SKM-1 treated with dmso at 0.1 percent for 144 hours (cell line): ENCODE data around the gene PRKAA2.
"Not testable (repeated sequence)": the region's sequence is repeated elsewhere in the genome, so short reads cannot be mapped to it uniquely, and the experiment has no call there.

Experiments used
- DNase-seq: peaks from one replicate; lab custom pipeline; 2025; ENCODE audit not compliant: unreplicated experiment; lab: John Stamatoyannopoulos, UW

The PRKAA2 gene

DNA sequence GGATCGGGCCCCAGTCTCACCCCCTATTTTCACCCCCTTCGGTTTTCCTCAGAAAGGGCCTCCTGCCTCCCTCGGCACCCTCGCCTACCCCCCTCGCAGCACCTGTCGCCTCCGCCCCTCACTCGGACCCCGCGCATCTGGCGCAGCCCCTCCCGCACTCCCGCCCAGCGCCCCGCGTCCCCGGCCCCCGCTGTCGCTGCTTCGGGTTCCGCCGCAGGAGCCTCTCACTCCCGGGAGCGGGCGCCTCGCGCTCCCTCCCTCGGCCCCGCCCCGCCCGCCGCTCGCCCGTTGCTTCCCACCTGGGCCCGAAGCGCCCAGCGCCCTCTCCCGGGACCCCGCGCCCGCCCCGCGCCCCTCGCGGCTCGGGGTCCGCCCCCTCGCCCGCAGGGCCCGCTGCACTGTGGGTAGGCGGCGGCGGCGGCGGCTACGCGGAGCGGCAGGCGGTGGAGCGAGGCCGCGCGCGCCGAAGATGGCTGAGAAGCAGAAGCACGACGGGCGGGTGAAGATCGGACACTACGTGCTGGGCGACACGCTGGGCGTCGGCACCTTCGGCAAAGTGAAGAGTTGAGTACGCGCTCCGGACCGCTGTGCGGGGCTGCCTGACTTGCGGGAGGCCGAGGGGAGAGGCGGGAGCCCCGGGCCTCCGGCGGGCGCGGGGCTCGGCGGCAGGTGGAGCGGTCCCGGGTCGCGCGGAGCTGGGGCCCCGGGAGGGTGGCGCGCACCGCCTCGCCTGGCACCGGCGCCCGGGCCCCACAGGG lies at the start of gene PRKAA2:
Gene PRKAA2 (plus strand): TSS at position 396 of the 758 bp plus-strand sequence. CDS start 74 bp downstream, at position 470.
- DNase-seq: no peak

DNA sequence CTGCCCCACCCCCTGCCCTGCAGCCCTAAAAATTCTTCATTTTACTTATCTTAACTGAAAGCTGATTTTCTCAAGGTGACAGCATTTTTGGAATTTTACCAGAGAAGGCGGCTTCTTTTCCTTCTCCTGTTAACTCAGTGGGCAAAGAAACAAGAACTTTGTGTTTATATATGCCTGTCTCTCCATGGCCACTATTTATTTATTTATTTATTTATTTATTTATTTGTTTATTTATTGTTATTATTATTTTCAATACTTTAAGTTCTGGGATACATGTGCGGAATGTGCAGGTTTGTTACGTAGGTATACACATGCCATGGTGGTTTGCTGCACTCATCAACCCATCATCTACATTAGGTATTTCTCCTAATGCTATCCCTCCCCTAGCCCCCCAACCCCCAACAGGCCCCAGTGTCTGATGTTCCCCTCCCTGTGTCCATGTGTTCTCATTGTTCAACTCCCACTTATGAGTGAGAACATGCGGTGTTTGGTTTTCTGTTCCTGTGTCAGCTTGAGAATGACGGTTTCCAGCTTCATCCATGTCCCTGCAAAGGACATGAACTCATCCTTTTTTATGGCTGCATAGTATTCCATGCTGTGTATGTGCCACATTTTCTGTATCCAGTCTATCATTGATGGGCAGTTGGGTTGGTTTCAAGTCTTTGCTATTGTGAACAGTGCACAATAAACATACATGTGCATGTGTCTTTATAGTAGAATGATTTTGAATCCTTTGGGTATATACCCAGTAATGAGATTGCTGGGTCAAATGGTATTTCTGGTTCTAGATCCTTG lies 49.5 kb upstream of the PRKAA2 start:
- DNase-seq: not testable (repeated sequence)

DNA sequence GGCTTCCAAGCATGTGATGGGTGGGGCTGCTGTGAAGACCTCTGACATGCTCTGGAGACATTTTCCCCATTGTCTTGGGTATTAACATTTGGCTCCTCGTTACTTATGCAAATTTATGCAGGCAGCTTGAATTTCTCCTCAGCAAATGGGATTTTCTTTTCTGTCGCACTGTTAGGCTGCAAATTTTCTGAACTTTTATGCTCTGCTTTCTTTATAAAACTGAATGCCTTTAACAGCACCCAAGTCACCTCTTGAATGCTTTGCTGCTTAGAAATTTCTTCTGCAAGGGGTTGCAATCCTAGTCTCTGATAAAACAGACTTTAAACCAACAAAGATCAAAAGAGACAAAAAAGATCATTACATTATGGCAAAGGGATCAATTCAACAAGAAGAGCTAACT lies 35.0 kb upstream of the PRKAA2 start:
- DNase-seq: not testable (repeated sequence)

DNA sequence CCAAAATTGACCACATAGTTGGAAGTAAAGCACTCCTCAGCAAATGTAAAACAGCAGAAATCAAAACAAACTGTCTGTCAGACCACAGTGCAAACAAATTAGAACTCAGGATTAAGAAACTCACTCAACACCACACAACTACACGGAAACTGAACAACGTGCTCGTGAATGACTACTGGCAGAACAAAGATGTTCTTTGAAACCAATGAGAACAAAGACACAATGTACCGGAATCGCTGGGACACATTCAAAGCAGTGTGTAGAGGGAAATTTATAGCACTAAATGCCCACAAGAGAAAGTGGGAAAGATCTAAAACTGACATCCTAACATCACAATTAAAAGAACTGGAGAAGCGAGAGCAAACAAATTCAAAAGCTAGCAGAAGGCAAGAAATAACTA lies 34.3 kb upstream of the PRKAA2 start:
- DNase-seq: not testable (repeated sequence)

DNA sequence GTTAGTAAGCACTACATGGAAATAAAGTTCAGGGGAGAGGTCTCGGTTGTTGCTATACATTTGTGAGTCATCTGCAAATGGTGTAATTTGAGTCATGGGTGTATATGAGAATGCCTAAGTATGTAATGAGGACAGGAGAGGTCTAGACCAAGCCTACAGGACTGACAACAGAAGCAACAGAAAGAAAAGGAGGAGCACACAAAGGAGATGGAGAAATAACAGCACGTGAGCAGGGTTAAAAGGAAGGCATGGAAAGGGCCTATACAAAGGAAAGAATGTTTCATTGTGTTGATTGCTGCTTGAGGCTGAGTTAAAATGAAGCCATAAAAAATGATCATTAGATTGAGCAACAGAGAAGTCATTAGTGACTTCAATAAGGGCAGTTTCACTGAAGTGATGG lies 28.0 kb upstream of the PRKAA2 start:
- DNase-seq: no peak

DNA sequence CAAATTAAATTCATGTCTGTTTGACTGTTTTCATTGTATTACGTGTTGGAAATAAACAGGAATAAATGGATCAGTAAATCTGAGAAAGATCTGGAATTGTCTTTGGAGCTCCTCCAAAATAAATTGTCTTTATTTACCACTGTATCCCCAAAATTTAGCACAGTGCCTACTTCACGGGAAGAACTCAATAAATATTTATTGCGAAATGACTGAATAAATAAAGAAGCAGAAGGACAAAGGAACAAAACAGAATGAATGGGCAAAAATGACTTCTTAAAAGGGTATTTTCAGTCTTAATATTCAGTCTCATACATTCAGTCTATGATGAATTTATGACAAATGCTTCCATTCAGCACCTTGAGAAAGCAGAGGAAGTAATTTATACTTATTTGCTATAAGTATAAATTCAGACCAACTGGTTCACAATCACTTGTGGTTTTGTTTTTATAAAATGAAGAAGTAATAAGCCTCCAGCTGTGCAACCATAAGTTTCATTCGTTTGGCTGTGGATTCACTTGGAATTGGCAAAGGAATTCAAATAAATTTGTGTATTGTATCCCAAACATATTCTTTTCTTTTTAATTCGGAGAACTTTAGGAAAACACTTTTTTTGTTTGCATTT lies 19.2 kb upstream of the PRKAA2 start:
- DNase-seq: no peak

DNA sequence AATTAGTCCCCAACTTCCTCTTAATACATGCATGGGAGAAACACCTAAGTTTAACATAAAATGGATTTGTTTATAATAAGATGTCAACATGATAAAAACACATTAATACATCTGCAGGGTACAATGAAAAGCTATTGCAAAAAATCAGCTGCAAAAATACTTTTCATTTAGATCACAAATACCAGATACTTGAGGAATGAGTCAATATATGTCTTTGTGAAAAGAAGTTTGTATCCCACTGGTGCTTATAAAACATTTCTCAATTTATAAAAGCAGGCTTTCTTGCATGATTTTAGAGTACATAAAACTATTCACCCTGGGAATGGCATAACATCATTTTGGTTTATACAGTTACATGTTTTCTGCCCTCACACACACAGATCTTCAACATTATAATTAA lies 18.6 kb upstream of the PRKAA2 start:
- DNase-seq: no peak

DNA sequence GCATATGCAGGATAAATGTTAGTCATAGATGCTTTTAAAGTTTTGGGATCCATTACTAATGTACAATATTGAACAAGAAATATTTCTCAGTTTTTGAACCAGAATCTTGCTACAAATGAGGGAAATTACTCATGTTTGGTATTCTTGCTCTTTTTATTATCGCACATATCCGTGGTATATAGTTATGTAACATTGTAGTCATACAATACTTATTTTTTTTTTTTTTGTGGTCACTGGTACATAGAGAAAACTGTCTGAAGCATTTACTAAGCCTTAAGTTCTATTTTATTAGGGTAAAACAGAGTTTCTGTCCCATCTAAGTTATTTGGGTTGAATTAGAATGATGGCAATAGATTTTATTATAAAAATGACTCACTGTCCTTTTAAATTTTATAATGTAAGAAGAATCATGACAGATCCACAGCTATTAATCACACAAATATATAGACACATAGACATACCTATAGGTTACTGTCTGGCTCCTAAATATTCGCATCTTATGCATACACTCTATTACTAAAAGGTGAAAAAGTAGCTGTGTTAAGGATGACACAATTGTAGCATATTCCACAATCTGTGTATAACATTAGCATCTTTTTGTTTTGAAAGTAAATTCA lies 18.0 kb upstream of the PRKAA2 start:
- no peak for DNase-seq

DNA sequence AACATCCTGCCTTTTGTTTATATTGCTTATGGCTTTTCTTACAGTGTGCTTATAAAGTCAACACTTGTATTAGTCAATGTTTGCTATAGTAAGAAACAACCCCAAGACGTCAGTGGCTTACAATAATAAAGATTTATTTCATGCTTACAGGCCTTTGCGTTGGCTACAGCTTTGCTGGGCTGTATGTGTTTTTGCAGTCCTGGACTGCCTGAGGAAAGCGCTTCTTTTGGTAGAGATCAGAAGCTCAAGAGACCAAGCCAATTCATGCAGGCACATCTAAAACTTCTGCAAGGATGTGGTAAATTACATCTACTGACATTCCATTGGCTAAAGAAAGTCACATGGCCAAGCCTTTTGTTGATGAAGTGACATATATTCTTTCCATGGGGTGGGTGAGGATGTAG lies 17.5 kb upstream of the PRKAA2 start:
- no peak for DNase-seq

DNA sequence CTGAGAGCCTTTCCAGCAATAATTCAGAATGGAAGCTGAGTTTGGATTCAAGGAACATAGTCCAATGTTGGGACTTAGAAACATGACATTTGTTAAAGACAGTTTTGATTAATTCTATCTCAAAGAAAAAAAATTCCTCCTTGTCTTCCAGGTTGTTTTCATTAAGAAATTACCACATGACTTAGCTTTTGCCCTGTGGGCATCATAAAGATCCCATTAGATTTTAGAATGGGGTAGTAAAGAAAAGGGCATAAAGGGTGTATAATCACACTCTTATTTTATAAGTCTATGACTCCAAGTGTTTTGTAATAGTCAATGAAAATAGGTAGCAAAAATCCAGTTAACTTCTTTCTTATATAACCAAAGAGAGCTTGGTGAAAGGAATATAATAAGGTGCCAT lies 14.3 kb upstream of the PRKAA2 start:
- no peak for DNase-seq

DNA sequence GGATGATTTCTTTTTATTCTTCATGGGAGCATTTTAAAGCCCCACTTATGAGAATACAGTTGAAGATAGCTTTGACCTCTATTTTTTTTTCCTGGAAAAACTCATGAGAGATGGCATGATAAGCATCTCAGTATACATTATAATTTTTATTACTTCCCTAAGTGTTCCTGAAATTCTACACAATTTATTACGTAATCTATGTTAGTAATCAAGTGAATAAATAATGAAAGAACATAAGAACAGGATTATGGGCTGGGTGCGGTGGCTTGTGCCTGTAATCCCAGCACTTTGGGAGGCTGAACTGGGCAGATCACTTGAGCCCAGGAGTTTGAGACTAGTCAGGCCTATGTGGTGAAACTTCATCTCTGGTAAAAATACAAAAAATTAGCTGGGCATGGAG lies 13.2 kb upstream of the PRKAA2 start:
- no peak for DNase-seq

DNA sequence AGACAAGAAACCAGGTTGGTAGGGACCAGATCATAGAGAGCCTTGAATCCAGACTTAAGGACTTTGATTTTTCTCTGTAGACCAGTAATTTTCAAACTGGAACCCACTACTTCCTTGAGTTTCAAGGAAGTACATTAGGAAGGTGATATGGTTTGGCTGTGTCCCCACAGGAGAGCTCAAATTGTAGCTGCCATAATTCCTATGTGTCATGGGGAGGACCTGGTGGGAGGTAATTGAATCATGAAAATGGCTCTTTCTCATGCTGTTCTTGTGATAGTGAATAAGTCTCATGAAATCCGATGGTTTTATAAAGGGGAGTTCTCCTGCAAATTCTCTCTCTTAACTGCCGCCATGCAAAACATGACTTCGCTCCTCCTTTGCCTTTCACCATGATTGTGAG lies 10.1 kb upstream of the PRKAA2 start:
- no peak for DNase-seq

DNA sequence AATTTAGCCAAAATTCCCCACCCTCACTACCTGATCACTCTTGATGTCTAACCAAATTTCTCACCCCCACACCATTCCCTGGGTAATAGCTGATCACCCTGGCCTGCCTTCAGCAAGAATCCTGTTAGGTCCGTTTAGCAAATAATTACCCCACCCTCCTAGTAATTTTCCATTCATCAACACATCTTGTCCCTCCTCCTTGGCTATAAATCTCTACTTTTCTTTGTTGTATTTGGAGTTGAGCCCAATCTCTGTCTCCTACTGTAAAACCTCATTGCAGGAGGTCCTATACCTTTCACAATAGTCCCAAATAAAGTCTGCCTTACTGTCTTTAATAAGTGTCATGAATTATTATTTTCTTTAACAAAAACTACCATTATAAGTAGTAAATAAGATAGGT lies 6.9 kb upstream of the PRKAA2 start:
- DNase-seq: no peak

DNA sequence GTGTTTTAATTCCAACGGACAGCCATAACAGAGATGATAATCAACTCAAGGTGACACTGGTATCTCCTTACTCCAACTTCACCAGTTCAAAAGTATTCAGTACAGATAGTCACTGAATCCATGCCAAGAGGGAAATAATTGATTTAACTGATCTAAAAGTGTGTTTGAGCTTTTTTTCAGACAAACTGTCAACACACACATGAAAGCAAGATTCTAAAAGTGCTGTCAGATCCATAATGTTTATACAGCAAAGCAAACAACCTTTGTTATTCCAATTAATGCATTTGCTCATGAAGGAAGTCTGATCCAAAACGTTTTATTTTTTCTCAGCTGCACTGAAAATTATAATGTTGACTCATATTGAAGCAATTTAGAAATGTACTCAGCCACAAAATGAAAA lies 5.9 kb upstream of the PRKAA2 start:
- DNase-seq: no peak

DNA sequence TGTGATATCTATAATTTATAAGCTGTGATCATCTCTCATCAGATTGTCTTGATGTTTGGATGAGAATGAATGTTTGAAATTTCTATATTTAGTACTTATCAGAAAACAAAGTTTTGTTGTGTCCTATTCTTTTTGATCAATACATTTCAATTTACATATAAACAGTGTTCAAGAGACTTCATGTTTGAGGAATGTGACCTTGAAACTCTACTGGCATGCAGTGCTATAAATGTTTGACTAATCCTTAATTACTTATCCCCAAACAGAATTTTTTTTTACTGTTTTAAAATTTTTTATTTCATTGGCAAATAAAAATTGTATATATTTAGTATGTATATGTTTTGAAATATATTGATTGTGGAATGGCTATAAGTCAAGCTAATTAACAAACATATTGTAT lies 1.5 kb upstream of the PRKAA2 start:
- DNase-seq: no peak

DNA sequence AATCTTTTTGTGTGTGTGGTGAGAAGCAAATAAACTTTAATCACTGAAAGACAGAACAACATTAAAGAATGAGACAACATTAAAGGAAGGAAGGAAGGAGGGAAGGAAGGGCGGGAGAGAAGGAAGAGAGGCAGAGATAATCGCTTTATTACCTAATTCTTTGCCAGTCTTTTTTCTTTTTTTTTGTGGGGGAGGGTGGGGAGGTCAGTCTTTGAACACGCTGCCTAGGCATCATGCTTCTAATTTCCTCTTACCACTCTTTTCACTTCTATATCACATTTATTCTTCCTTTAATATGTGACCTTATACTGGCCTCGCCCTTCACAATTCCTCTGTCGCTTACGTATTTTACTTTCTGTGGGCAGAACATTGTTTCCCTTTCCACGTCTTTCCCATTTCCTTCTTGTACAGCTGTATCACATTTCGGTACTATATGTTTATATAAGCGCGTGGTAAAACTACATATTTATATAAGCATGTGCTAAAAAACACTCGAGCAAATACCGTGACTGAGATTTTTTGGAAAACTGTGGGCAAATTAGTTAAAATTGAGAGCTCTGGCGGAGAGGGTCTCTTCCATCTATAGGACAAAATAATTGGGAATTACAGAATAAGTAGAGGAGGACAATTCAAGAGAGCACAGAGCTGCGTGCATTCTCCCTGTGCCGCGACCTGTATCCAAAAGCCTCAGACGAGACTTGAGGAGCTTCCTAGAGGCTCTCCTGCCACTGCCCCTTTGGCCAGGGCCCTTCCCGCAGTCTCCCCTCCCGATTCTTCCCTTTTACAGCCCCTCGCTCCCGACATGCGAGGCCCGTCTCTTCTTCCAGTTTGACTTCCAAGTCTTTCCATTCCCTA lies 823 bp upstream of the PRKAA2 start:
- DNase-seq: no peak

DNA sequence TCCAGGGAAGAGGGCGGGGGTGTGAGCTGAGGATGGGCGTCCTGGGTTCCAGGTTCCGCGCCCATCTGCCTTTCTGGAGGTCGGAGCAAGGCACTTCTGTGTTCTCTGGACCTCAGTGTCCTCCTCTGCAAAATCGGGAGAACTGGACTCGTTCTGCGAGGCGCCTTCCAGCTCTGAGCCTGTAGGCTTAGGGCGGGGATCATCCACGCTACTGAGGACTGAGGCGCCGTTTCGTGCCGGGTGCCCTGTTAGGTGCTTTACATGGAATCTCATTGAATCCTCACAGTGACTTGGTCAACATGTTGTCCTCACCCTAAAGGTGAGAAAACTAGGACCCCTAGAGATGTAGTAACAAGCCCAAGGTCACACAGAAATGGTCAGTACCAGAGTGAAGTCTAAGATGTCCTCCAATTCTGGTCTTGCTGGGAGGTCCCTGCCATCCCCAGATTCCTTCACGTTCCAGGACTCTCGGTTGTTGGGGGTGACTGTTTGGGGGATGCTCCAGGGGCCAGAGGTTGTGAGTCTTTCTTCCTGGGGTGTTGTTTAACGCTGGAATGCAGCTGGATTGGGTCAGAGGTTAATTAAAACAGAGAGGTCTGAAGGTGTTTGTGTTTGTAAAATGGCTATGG lies 677 bp downstream of the PRKAA2 start:
- no peak for DNase-seq

DNA sequence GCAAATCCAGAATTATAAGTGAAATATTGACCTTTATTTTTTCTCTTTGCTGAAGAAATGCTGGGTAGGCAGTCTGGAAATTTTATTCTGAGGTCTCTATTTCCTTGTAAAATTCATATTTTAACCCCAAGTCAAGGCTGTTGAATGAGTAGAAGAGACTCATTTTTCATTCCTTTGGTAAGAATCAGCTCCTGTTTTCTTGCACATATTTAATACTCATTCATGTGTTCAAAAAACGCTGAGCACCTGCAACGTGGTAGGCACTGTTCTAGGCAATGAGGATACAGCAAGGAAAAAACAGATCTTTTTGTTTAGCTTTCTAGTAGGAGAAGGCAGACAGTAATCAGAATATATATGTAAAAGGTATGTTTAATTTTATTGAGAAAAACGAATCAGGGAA lies 1.5 kb downstream of the PRKAA2 start:
- no peak for DNase-seq

DNA sequence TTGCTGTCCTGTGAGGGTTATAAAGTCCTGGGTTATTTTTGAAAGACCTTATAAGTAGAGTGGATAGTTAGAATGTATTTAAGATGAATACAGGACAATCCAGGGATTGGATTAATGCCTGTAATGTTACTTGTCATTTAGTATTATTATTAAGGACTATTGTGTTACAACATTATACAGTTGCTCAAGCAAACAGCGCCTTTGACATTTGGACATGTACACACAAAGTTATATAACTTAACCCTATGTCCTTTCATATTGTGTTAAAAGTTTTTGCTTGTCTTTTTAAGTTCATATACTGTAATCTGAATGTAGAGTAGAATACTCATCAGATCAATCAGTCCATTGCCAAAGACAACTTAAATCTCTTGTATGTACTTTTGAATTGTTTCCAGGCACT lies 2.0 kb downstream of the PRKAA2 start:
- no peak for DNase-seq

DNA sequence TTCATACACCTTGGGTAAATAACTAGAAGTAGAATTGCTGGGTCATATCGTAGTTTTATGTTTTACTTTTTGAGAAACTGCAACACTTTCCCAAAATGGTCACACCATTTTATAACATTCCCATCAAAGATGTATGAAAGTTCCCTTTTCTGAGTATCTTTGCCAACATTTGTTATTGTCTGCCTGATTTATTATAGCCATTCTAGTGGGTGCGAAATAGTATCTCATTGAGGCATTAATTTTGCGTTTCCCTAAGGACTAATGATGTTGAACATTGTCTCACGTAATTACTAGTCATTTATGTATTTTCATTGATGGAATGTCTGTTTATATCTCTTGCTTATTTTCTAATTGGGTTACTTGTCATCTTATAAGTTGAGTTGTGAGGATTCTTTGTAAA lies 3.4 kb downstream of the PRKAA2 start:
- DNase-seq: no peak
